HK-2 (cell line): ENCODE data around the gene LARP7.
A peak's percentile ranks its signal among the peaks of the same experiment; 100 is the strongest.
"Not testable (repeated sequence)": the region's sequence is repeated elsewhere in the genome, so short reads cannot be mapped to it uniquely, and the experiment has no call there.

Source experiments
- DNase-seq: peaks from one replicate; pipeline ENCODE4 v3.0.0-alpha.2; 2018; ENCODE audit not compliant: unreplicated experiment

Gene LARP7

GRCh38 chr4:112636688-112637551, at the start of gene LARP7, which contains the start of gene ZGRF1:
TSS of gene LARP7 (plus strand) at chr4:112637143. CDS start at chr4:112644670, 7,527 bp downstream.
TSS of gene ZGRF1 (minus strand) at chr4:112636909. CDS start at chr4:112633176, 3,733 bp downstream.
- peak; percentile 97 for DNase-seq

GRCh38 chr4:112589206-112589605, 47.7 kb upstream of the LARP7 start:
- DNase-seq: no peak

- no peak for DNase-seq
Observed at GRCh38 chr4:112591593-112591992, 45.4 kb upstream of the LARP7 start.

GRCh38 chr4:112592717-112593116, 44.2 kb upstream of the LARP7 start:
- DNase-seq: no peak

- DNase-seq: no peak
Observed at GRCh38 chr4:112593438-112594133, 43.4 kb upstream of the LARP7 start.

GRCh38 chr4:112594993-112595392, 42.0 kb upstream of the LARP7 start:
- no peak for DNase-seq

- DNase-seq: peak; percentile 14
Observed at GRCh38 chr4:112604589-112604988, 32.4 kb upstream of the LARP7 start.

GRCh38 chr4:112612814-112613213, 24.1 kb upstream of the LARP7 start:
- DNase-seq: not testable (repeated sequence)

GRCh38 chr4:112616984-112617383, 20.0 kb upstream of the LARP7 start:
- DNase-seq: no peak

GRCh38 chr4:112626228-112626627, 10.7 kb upstream of the LARP7 start:
- no peak for DNase-seq

GRCh38 chr4:112633477-112634235, 3.3 kb upstream of the LARP7 start:
- DNase-seq: no peak

GRCh38 chr4:112637552-112637866, 566 bp downstream of the LARP7 start:
- DNase-seq: no peak

GRCh38 chr4:112642526-112642925, 5.6 kb downstream of the LARP7 start:
- no peak for DNase-seq

- not testable (repeated sequence) for DNase-seq
Observed at GRCh38 chr4:112644595-112645535, 7.9 kb downstream of the LARP7 start.

- DNase-seq: no peak
Observed at GRCh38 chr4:112645541-112646329, 8.8 kb downstream of the LARP7 start.

GRCh38 chr4:112646632-112647537, 9.9 kb downstream of the LARP7 start:
- no peak for DNase-seq

GRCh38 chr4:112647785-112648184, 10.8 kb downstream of the LARP7 start:
- no peak for DNase-seq

- DNase-seq: no peak
Observed at GRCh38 chr4:112648263-112649054, 11.5 kb downstream of the LARP7 start.

- DNase-seq: no peak
Observed at GRCh38 chr4:112649055-112649408, 12.1 kb downstream of the LARP7 start.
